Mammary epithelial cell (primary cell): Measurements from ENCODE around the gene IRF6.

Experiments
- CTCF ChIP-seq, 2 donors: IDR thresholded peaks in 1 of 2; conservative IDR thresholded peaks in 1 of 2; 2 replicates each; pipeline ENCODE4 v1.5.1; 2011 to 2012; ENCODE audit warnings: inconsistent platforms in 2 of 2, low read length in 2 of 2, mild to moderate bottlenecking in 2 of 2, control low read depth in 1 of 2, low read depth in 1 of 2; ENCODE audit not compliant: insufficient read depth in 1 of 2; ENCODE audit errors: extremely low read depth in 1 of 2
- EZH2 ChIP-seq: IDR thresholded peaks from 2 replicates; pipeline ENCODE4 v1.6.1; 2012; ENCODE audit warnings: low read length, inconsistent platforms, borderline replicate concordance

DNA sequence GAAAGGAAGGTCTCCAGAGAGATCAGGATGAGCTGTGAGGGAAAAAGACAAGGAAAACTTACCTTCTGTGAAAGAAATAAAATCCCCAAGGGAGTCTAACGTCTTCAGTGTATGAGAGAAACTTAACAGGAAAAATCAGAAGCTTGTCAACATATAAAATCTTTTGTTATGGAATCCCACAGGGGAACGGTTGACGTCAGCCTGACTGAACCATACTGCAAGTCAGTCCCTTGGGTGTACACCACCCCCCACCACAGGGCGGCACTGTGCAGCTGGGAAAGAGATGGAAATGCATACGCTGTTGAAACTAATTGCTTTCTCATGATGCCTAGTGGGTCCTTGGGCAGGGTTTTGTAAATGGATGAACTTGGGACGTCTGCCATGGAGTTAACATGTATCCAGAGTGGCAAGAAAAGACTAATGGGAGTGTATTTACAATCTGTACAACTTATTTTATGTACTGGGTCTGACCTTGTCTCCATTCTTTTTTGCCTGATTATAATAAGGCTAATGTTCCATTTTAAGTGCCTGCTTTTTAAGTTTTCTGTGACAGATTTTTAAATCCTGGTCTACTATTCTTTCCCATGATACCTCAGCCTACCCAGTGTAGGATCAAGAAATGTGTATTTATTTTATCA is 44.5 kb upstream of the IRF6 start:
- TF ChIP-seq EZH2 (no peak), CTCF (conservative IDR thresholded peaks at IDR 0.05 in 1 of 2, IDR thresholded peaks at IDR 0.05 in 1 of 2; ENCODE audit: extremely low read depth in 1 of 2, insufficient read depth in 1 of 2, low read depth in 1 of 2, low read length in 2 of 2) (peak; percentile 84 to 96)
